ENCODE measurements around the gene NPAS3.

- TF ChIP-seq POLR2AphosphoS5 (IDR thresholded peaks at IDR 0.05): no peak
- TF ChIP-seq CTCF (IDR thresholded peaks at IDR 0.05): no peak
- no peak for TF ChIP-seq POLR2A (IDR thresholded peaks at IDR 0.05)
Measured at GRCh38 chr14:32985866-32986265, 47.2 kb downstream of the NPAS3 start.
